IMR-90 (cell line): Measurements from ENCODE around the gene EGFR. TPM values are rescaled to one million over a fixed set of nuclear protein-coding genes. Genes with fewer than 3 reads are reported as not detected.

Experiments used
- ATAC-seq: fragments of 200-7000 bp; cut with Tn5 transposase; 2 replicates; pipeline ENCODE4 v1.9.1; 2020; ENCODE audit warnings: low read depth, mild to moderate bottlenecking, moderate library complexity
- BruUV-seq: library from RNA; stranded (reverse); fragments of 400-500 nt; replicated peaks from 2 replicates; lab custom pipeline; 2021; lab: Mats Ljungman, UMichigan
- CTCF ChIA-PET: fragments of 300-600 bp; formaldehyde crosslinking; extraction: SDS; loops from one replicate; lab custom pipeline; 2021; ENCODE audit warnings: antibody characterized with exemption; lab: Yijun Ruan, JAX
- POLR2A ChIA-PET: fragments of 300-600 bp; sonication (Branson Sonifier 250); formaldehyde crosslinking; loops from one replicate; lab custom pipeline; 2022; ENCODE audit warnings: antibody characterized with exemption; ENCODE audit not compliant: unreplicated experiment; lab: Charles Lee
- DNase-seq: peaks from one replicate; pipeline ENCODE4 v3.0.0; 2013
- H2AFZ ChIP-seq: replicated peaks from 2 replicates; pipeline ENCODE3; 2013; ENCODE audit warnings: low read length, mild to moderate bottlenecking; ENCODE audit not compliant: poor library complexity
- H2AK5ac ChIP-seq: 2 replicates; pipeline ENCODE4 v1.6.1; 2013; ENCODE audit warnings: low read depth, low read length, inconsistent platforms
- H2AK9ac ChIP-seq: replicated peaks from 2 replicates; pipeline ENCODE3; 2013; ENCODE audit warnings: mild to moderate bottlenecking, low read depth, low read length, moderate library complexity; ENCODE audit not compliant: poor library complexity
- H2BK120ac ChIP-seq: 2 replicates; pipeline ENCODE4 v1.6.1; 2013; ENCODE audit warnings: low read depth, low read length, inconsistent platforms
- H2BK15ac ChIP-seq: 3 replicates; pipeline ENCODE4 v1.6.1; 2013; ENCODE audit warnings: low read depth, low read length, inconsistent platforms
- H2BK20ac ChIP-seq: 2 replicates; pipeline ENCODE4 v1.6.1; 2013; ENCODE audit warnings: low read depth, mild to moderate bottlenecking, inconsistent platforms, low read length, moderate library complexity
- H2BK5ac ChIP-seq: 2 replicates; pipeline ENCODE4 v1.6.1; 2013; ENCODE audit warnings: mild to moderate bottlenecking, low read depth, low read length, inconsistent platforms; ENCODE audit not compliant: poor library complexity, severe bottlenecking
- H3K14ac ChIP-seq: replicated peaks from 2 replicates; pipeline ENCODE4 v1.6.1; 2013; ENCODE audit warnings: low read depth, low read length, inconsistent platforms
- H3K18ac ChIP-seq: 2 replicates; pipeline ENCODE4 v1.6.1; 2013; ENCODE audit warnings: low read depth, low read length, control low read depth
- H3K23ac ChIP-seq: 2 replicates; pipeline ENCODE4 v1.6.1; 2013; ENCODE audit warnings: low read depth, low read length, inconsistent platforms
- H3K27ac ChIP-seq: 2 replicates; pipeline ENCODE4 v1.5.1; 2013; ENCODE audit warnings: mild to moderate bottlenecking, control low read depth, low read length; ENCODE audit not compliant: insufficient read depth
- H3K27me3 ChIP-seq: 2 replicates; pipeline ENCODE4 v1.6.1; 2013; ENCODE audit warnings: low read length; ENCODE audit not compliant: control insufficient read depth, insufficient read depth
- H3K36me3 ChIP-seq: 2 replicates; pipeline ENCODE4 v1.6.1; 2013; ENCODE audit warnings: low read length, mixed read lengths; ENCODE audit not compliant: control insufficient read depth, insufficient read depth
- H3K4ac ChIP-seq: 2 replicates; pipeline ENCODE4 v1.6.1; 2013; ENCODE audit warnings: low read depth, low read length, inconsistent platforms
- H3K4me1 ChIP-seq: 2 replicates; pipeline ENCODE4 v1.6.1; 2013; ENCODE audit warnings: low read length, mixed read lengths; ENCODE audit not compliant: control insufficient read depth, insufficient read depth
- H3K4me2 ChIP-seq: 2 replicates; pipeline ENCODE4 v1.6.1; 2013; ENCODE audit warnings: low read depth, mild to moderate bottlenecking, control low read depth, low read length, moderate library complexity
- H3K4me3 ChIP-seq: 2 replicates; pipeline ENCODE4 v1.5.1; 2013; ENCODE audit warnings: low read depth, mild to moderate bottlenecking, control low read depth, low read length, moderate library complexity; ENCODE audit not compliant: insufficient read depth
- H3K56ac ChIP-seq: 2 replicates; pipeline ENCODE4 v1.6.1; 2013; ENCODE audit warnings: low read length, inconsistent platforms; ENCODE audit not compliant: insufficient read depth; ENCODE audit errors: extremely low read depth
- H3K79me1 ChIP-seq, 2 experiments: 2 replicates each; pipeline ENCODE4 v1.6.1; 2013; ENCODE audit warnings: low read length in 2 of 2, inconsistent platforms in 1 of 2, low read depth in 1 of 2
- H3K9ac ChIP-seq: 2 replicates; pipeline ENCODE4 v1.6.1; 2013; ENCODE audit warnings: low read depth, low read length, control low read depth
- H3K9me1 ChIP-seq: 2 replicates; pipeline ENCODE4 v1.6.1; 2013; ENCODE audit warnings: low read length, inconsistent platforms; ENCODE audit not compliant: insufficient read depth
- H3K9me3 ChIP-seq: 2 replicates; pipeline ENCODE4 v1.6.1; 2013; ENCODE audit warnings: low read length; ENCODE audit not compliant: control insufficient read depth, insufficient read depth
- H4K20me1 ChIP-seq: 2 replicates; pipeline ENCODE4 v1.6.1; 2013; ENCODE audit warnings: low read length, inconsistent platforms; ENCODE audit not compliant: insufficient read depth
- H4K5ac ChIP-seq: 2 replicates; pipeline ENCODE4 v1.6.1; 2013; ENCODE audit warnings: mild to moderate bottlenecking, low read depth, low read length, control low read depth
- H4K8ac ChIP-seq, 2 experiments: 2 replicates each; pipeline ENCODE4 v1.6.1; 2013; ENCODE audit warnings: low read depth in 2 of 2, low read length in 2 of 2, control low read depth in 1 of 2, inconsistent platforms in 1 of 2
- H4K91ac ChIP-seq: 2 replicates; pipeline ENCODE4 v1.6.1; 2013; ENCODE audit warnings: low read depth, low read length, inconsistent platforms; ENCODE audit not compliant: insufficient read depth
- BHLHE40 ChIP-seq: fragments of 150-350 bp; IDR thresholded peaks from 2 replicates; pipeline ENCODE4 v1.6.1; 2016; ENCODE audit warnings: mild to moderate bottlenecking, low read depth, low read length
- CEBPB ChIP-seq: IDR thresholded peaks from 2 replicates; pipeline ENCODE4 v1.6.1; 2012; ENCODE audit warnings: low read depth, low read length, improper control_type of control experiment
- ELK1 ChIP-seq: fragments of 150-350 bp; IDR thresholded peaks from 2 replicates; pipeline ENCODE4 v1.6.1; 2016; ENCODE audit warnings: low read depth, mild to moderate bottlenecking, low read length, moderate library complexity, borderline replicate concordance
- FOS ChIP-seq: fragments of 150-350 bp; IDR thresholded peaks from 2 replicates; pipeline ENCODE4 v1.6.1; 2016; ENCODE audit warnings: low read depth, low read length
- MAFK ChIP-seq: IDR thresholded peaks from 2 replicates; pipeline ENCODE4 v1.6.1; 2012; ENCODE audit warnings: low read depth, low read length, improper control_type of control experiment
- MAZ ChIP-seq: IDR thresholded peaks from 2 replicates; pipeline ENCODE4 v1.6.1; 2012; ENCODE audit warnings: low read depth, mild to moderate bottlenecking, low read length, improper control_type of control experiment, moderate library complexity, borderline replicate concordance
- MXI1 ChIP-seq: IDR thresholded peaks from 2 replicates; pipeline ENCODE4 v1.6.1; 2012; ENCODE audit warnings: low read depth, mild to moderate bottlenecking, low read length, moderate library complexity, borderline replicate concordance
- NFE2L2 ChIP-seq: fragments of 150-350 bp; IDR thresholded peaks from 2 replicates; pipeline ENCODE4 v1.6.1; 2016; ENCODE audit warnings: low read depth, mild to moderate bottlenecking, low read length
- RAD21 ChIP-seq: IDR thresholded peaks from 2 replicates; pipeline ENCODE4 v1.6.1; 2012; ENCODE audit warnings: low read length, improper control_type of control experiment
- RCOR1 ChIP-seq: IDR thresholded peaks from 2 replicates; pipeline ENCODE4 v1.6.1; 2012; ENCODE audit warnings: mild to moderate bottlenecking, low read length, improper control_type of control experiment; ENCODE audit not compliant: insufficient replicate concordance
- RFX5 ChIP-seq: IDR thresholded peaks from 2 replicates; pipeline ENCODE4 v1.8.0; 2012; ENCODE audit warnings: low read depth, mild to moderate bottlenecking, low read length, moderate library complexity
- SMC3 ChIP-seq: fragments of 150-350 bp; IDR thresholded peaks from 2 replicates; pipeline ENCODE4 v1.6.1; 2016; ENCODE audit warnings: low read depth, mild to moderate bottlenecking, antibody characterized with exemption, low read length, moderate library complexity
- USF2 ChIP-seq: fragments of 150-350 bp; IDR thresholded peaks from 2 replicates; pipeline ENCODE4 v1.6.1; 2017; ENCODE audit warnings: mild to moderate bottlenecking, antibody characterized with exemption, low read length, low read depth
- WGBS, 2 experiments: methylation state at CpG; one replicate each; pipeline versions ENCODE4 v1.1.5 to v1.1.7; 2013; ENCODE audit warnings: missing lambda C conversion rate in 2 of 2; ENCODE audit not compliant: insufficient read length in 1 of 2; ENCODE audit errors: extremely low coverage in 2 of 2; 5-methylcytosine and 5-hydroxymethylcytosine counted together
- dilution Hi-C: fragments of 300-500 bp; cut with HindIII; formaldehyde crosslinking; loops from one replicate; pipeline ENCODE4 v1.14.3; 2018; ENCODE audit warnings: low sequenced_read_pairs; ENCODE audit not compliant: unreplicated experiment
- in situ Hi-C: fragments of 300-500 bp; cut with MboI; formaldehyde crosslinking; loops from 3 replicates; pipeline ENCODE4 v1.14.3; 2019; ENCODE audit warnings: low sequenced_read_pairs, inconsistent platforms, mixed read lengths
- intact Hi-C: fragments of 100-400 bp; cut with micrococcal nuclease; formaldehyde crosslinking; loops from 2 replicates; pipeline ENCODE4 v1.10.0; 2022
- polyA plus RNA-seq, 3 experiments: library from polyadenylated mRNA; depleted of rRNA; stranded (reverse); fragments of >200 nt; gene quantifications; 2 replicates each; pipeline ENCODE4 v1.2.3, GENCODE V29; 2012; ENCODE audit warnings: low replicate concordance in 1 of 3
- total RNA-seq: library from RNA; depleted of rRNA; stranded (reverse); fragments of >200 nt; gene quantifications from 2 replicates; pipeline ENCODE4 v1.2.3, GENCODE V29; 2012

EGFR gene
- total and polyA plus RNA-seq, 2 of the 4 experiments (the other 2 are of a cell fraction), result 36.9 to 60.4 TPM

- intact Hi-C loops (loop anchor here (5.0 kb wide), 1 partner anchor 53 kb away; no protein-coding TSS in a partner anchor), dilution Hi-C loops (no loop called here), in situ Hi-C loops (no loop called here)
- no TSS peak for BruUV-seq
- ChIA-PET POLR2A (interaction anchor here (0.5 to 0.6 kb wide), 2 partner anchors 148 to 315 kb away, joined by 3 to 6 read pairs; no protein-coding TSS in a partner anchor), CTCF (interaction anchor here (0.6 to 1.0 kb wide), 2 partner anchors 11 to 411 kb away, joined by 3 read pairs; no protein-coding TSS in a partner anchor)
- Histone ChIP-seq H3K18ac (peak overlapping the region; percentile 44), H3K9me1 (peaks cover 3% of the 10 kb centered on the region; the same call in 1 of the 2 replicates), H3K27me3 (no peaks in the 10 kb centered on the region), H4K91ac (peak overlapping the region; percentile 83), H4K5ac (peak overlapping the region; percentile 55; the same call in 1 of the 2 replicates), H2AK5ac (peak overlapping the region; percentile 91), H2AFZ (peak overlapping the region; percentile 84), H4K20me1 (no peaks in the 10 kb centered on the region), H2BK15ac (peak overlapping the region; percentile 96), H3K4me1 (peaks cover 3% of the 10 kb centered on the region), H4K8ac (peak overlapping the region; percentile 81 to 90), H3K14ac (peak overlapping the region; percentile 81), H3K56ac (peak overlapping the region; percentile 60), H2BK120ac (peak overlapping the region; percentile 98), H3K4me3 (no peak overlapping the region), H2AK9ac (peak overlapping the region; percentile 70), H3K4ac (peak overlapping the region; percentile 96), H3K9ac (peak overlapping the region; percentile 7; the same call in 1 of the 2 replicates), H3K79me1 (no peaks in the 10 kb centered on the region), H3K4me2 (peak overlapping the region; percentile 61), H3K36me3 (no peaks in the 10 kb centered on the region), H3K23ac (peak overlapping the region; percentile 84), H3K9me3 (no peaks in the 10 kb centered on the region), H3K27ac (peak overlapping the region; percentile 74), H2BK5ac (peak overlapping the region; percentile 95), H2BK20ac (peak overlapping the region; percentile 96)
- WGBS, 2 experiments, result 0% methylated on average over 1 of the region's 7 CpGs; no CpG with 5 or more reads in 1 of the 2 experiments
- no peak for TF ChIP-seq RFX5
- peak; percentile 67 for TF ChIP-seq FOS
- TF ChIP-seq ELK1, result no peak
- no peak for TF ChIP-seq MAZ
- no peak for TF ChIP-seq MXI1
- TF ChIP-seq USF2, result 0 out of 2 replicates have a peak, but pooled peaks have one; percentile 15
- TF ChIP-seq MAFK, result no peak; the same call in 1 of the 2 replicates
- TF ChIP-seq NFE2L2, result no peak
- no peak for TF ChIP-seq BHLHE40
- no peak for TF ChIP-seq SMC3
- peak; percentile 70 for TF ChIP-seq CEBPB
- TF ChIP-seq RAD21, result no peak
- TF ChIP-seq RCOR1, result no peak
- DNase-seq (peak; percentile 92), ATAC-seq (peak; percentile 99)
These were observed 33.1 kb upstream of the EGFR start for GRCh38 chr7:54985426-54986330.
